H1 (cell line): ENCODE results near the gene ATP6V1C2. TPM values are rescaled to one million over a fixed set of nuclear protein-coding genes. Genes with fewer than 3 reads are reported as not detected.

Source experiments
- ATF3 ChIP-seq: IDR thresholded peaks from 2 replicates; pipeline ENCODE4 v1.6.1; 2011; ENCODE audit warnings: low read depth, mild to moderate bottlenecking, low read length; ENCODE audit not compliant: insufficient read depth
- CHD7 ChIP-seq: fragments of 300-600 bp; sonication (generic); IDR thresholded peaks from 2 replicates; pipeline ENCODE4 v1.7.1; 2012; ENCODE audit warnings: low read length, moderate library complexity, mild to moderate bottlenecking, inconsistent platforms; ENCODE audit not compliant: insufficient replicate concordance
- POLR2A ChIP-seq, 2 experiments: IDR thresholded peaks; 1 replicate in 1 of 2; 2 replicates in 1 of 2; pipeline ENCODE4 v1.6.1; 2011; ENCODE audit warnings: low read depth in 2 of 2, low read length in 2 of 2, mild to moderate bottlenecking in 2 of 2; ENCODE audit errors: control extremely low read depth in 1 of 2
- SUZ12 ChIP-seq: fragments of 200-600 bp; sonication (generic); IDR thresholded peaks from 2 replicates; pipeline ENCODE4 v1.6.1; 2012; ENCODE audit warnings: mild to moderate bottlenecking, inconsistent platforms, low read length, moderate library complexity, mixed read lengths
- TAF1 ChIP-seq: IDR thresholded peaks from 2 replicates; pipeline ENCODE4 v1.6.1; 2011; ENCODE audit warnings: mild to moderate bottlenecking, low read depth, low read length
- TBP ChIP-seq: IDR thresholded peaks from 2 replicates; pipeline ENCODE4 v1.6.1; 2011; ENCODE audit warnings: low read depth, low read length, improper control_type of control experiment
- USF2 ChIP-seq: IDR thresholded peaks from 2 replicates; pipeline ENCODE4 v1.6.1; 2011; ENCODE audit warnings: low read length, improper control_type of control experiment
- polyA plus RNA-seq, 7 experiments: library from polyadenylated mRNA; depleted of rRNA in 3 of 7; stranded (reverse) in 5 of 7; unstranded in 2 of 7; fragments of >200 nt in 5 of 7; fragments of 200-250 nt in 2 of 7; gene quantifications; 1 replicate in 5 of 7; 2 replicates in 1 of 7; 4 replicates in 1 of 7; pipeline versions ENCODE4 v1.2.1 to v1.2.3, GENCODE V29; 2011 to 2013; ENCODE audit warnings: missing spikeins in 2 of 7, mixed read lengths in 2 of 7
- total RNA-seq: library from RNA; stranded (reverse); fragmentation: NEBNext Ultra II Directional; extraction: Animal tissue kit (Norgen Biotek cat#: 25700); gene quantifications from 2 replicates; pipeline ENCODE4 v1.2.1, GENCODE V29; 2021

ATP6V1C2 gene
- total and polyA plus RNA-seq, 2 of the 8 experiments (the other 6 are each of a cell fraction or from before 2014, with no cell fraction given), result 0.29 to 0.74 TPM

- no peak for TF ChIP-seq ATF3
- TF ChIP-seq POLR2A (IDR thresholded peaks at IDR 0.05; ENCODE audit: control extremely low read depth in 1 of 2, low read depth in 2 of 2, low read length in 2 of 2), result no peak
- no peak for TF ChIP-seq SUZ12
- no peak for TF ChIP-seq TAF1
- TF ChIP-seq USF2, result no peak
- no peak for TF ChIP-seq TBP
- no peak for TF ChIP-seq CHD7
- TF ChIP-seq, all 59 proteins: peak for 0
Observed at GRCh38 chr2:10777842-10778723, 56.7 kb downstream of the ATP6V1C2 start (continued).
